GM12878 (cell line): ENCODE data around the gene LIN7B. TPM values are rescaled to one million over a fixed set of nuclear protein-coding genes. Genes with fewer than 3 reads are reported as not detected.

Source experiments
- ATAC-seq: fragments of 200-7000 bp; cut with Tn5 transposase; 3 replicates; pipeline ENCODE4 v1.9.1; 2020; ENCODE audit warnings: mild to moderate bottlenecking, moderate library complexity
- BruUV-seq: library from RNA; stranded (reverse); fragments of 400-500 nt; replicated peaks from 2 replicates; lab custom pipeline; 2021; lab: Mats Ljungman, UMichigan
- CTCF ChIA-PET: fragments of 300-600 bp; sonication (Branson Sonifier 250); formaldehyde crosslinking; extraction: SDS; loops from one replicate; lab custom pipeline; 2021; ENCODE audit warnings: inconsistent platforms; lab: Yijun Ruan, JAX
- POLR2A ChIA-PET: fragments of 350-600 bp; formaldehyde crosslinking; extraction: SDS; loops from one replicate; lab custom pipeline; 2021; ENCODE audit warnings: inconsistent platforms; lab: Charles Lee
- RAD21 ChIA-PET: fragments of 300-600 bp; sonication (Branson Sonifier 250); formaldehyde crosslinking; loops from one replicate; lab custom pipeline; 2023; ENCODE audit warnings: antibody characterized with exemption; ENCODE audit not compliant: unreplicated experiment; lab: Charles Lee
- SMC1A ChIA-PET: fragments of 300-600 bp; sonication (Branson Sonifier 250); formaldehyde crosslinking; loops from one replicate; lab custom pipeline; 2023; ENCODE audit not compliant: unreplicated experiment, uncharacterized antibody; lab: Charles Lee
- DNase-seq: peaks from one replicate; pipeline ENCODE4 v3.0.0-alpha.2; 2011; ENCODE audit warnings: low read depth, low spot score
- FAIRE-seq: peaks from 3 replicates; lab custom pipeline; 2011; peaks lifted over from hg19 to GRCh38; lab: Jason Lieb, UNC
- H2AFZ ChIP-seq: 2 replicates; pipeline ENCODE4 v1.6.0; 2011; ENCODE audit warnings: low read depth, low read length, control low read depth; ENCODE audit not compliant: control insufficient read depth
- H3K27ac ChIP-seq: 2 replicates; pipeline ENCODE4 v1.5.1; 2011; ENCODE audit warnings: control low read depth; ENCODE audit not compliant: control insufficient read depth, insufficient read depth
- H3K27me3 ChIP-seq, 2 experiments: replicated peaks in 1 of 2; 2 replicates each; pipeline versions ENCODE4 v1.6.0 to v1.6.1; 2011; ENCODE audit warnings: low read length in 1 of 2; ENCODE audit not compliant: control insufficient read depth in 2 of 2, insufficient read depth in 2 of 2
- H3K36me3 ChIP-seq, 2 experiments: 2 replicates each; pipeline ENCODE4 v1.5.1; 2011; ENCODE audit warnings: low read length in 1 of 2; ENCODE audit not compliant: control insufficient read depth in 2 of 2, insufficient read depth in 2 of 2
- H3K4me1 ChIP-seq: 2 replicates; pipeline ENCODE4 v1.6.1; 2011; ENCODE audit warnings: mild to moderate bottlenecking, low read length, moderate library complexity, mixed read lengths; ENCODE audit not compliant: control insufficient read depth, insufficient read depth
- H3K4me2 ChIP-seq: 2 replicates; pipeline ENCODE4 v1.6.0; 2011; ENCODE audit warnings: control low read depth; ENCODE audit not compliant: control insufficient read depth, insufficient read depth
- H3K4me3 ChIP-seq: fragments of 200-600 bp; sonication (generic); 2 replicates; pipeline ENCODE4 v1.5.1; 2016
- H3K79me2 ChIP-seq: 2 replicates; pipeline ENCODE4 v1.6.0; 2011; ENCODE audit warnings: low read length; ENCODE audit not compliant: control insufficient read depth, insufficient read depth
- H3K9ac ChIP-seq: 2 replicates; pipeline ENCODE4 v1.8.0; 2011; ENCODE audit warnings: low read length, control low read depth, mixed read lengths; ENCODE audit not compliant: control insufficient read depth, insufficient read depth
- H3K9me3 ChIP-seq: replicated peaks from 3 replicates; pipeline ENCODE4 v1.5.1; 2011; ENCODE audit warnings: mild to moderate bottlenecking, low read length; ENCODE audit not compliant: control insufficient read depth, insufficient read depth
- H4K20me1 ChIP-seq: 2 replicates; pipeline ENCODE4 v1.6.0; 2011; ENCODE audit not compliant: control insufficient read depth, insufficient read depth
- POLR2A ChIP-seq: IDR thresholded peaks from 2 replicates; pipeline ENCODE4 v1.6.1; 2011; ENCODE audit warnings: low read depth, mild to moderate bottlenecking, low read length
- ZNF274 ChIP-seq: IDR thresholded peaks from one replicate; pipeline ENCODE4 v1.8.0; 2011; ENCODE audit not compliant: insufficient read length, insufficient read depth
- WGBS: methylation state at CpG from one replicate; pipeline ENCODE4 v1.1.6; 2016; ENCODE audit warnings: low lambda C conversion rate; ENCODE audit not compliant: insufficient replicate concordance, insufficient coverage; ENCODE audit errors: missing lambda C conversion rate; 5-methylcytosine and 5-hydroxymethylcytosine counted together
- in situ Hi-C: fragments of 300-500 bp; cut with MboI; formaldehyde crosslinking; loops from 9 replicates; pipeline ENCODE4 v1.14.3; 2018; ENCODE audit warnings: mixed read lengths
- intact Hi-C: fragments of 100-400 bp; cut with micrococcal nuclease; formaldehyde crosslinking; loops from one replicate; pipeline ENCODE4 v1.14.2; 2022; ENCODE audit not compliant: unreplicated experiment
- polyA plus RNA-seq, 11 experiments: library from polyadenylated mRNA; depleted of rRNA in 4 of 11; unstranded in 6 of 11; stranded (reverse) in 5 of 11; fragments of >200 nt; fragmentation: Nextera tagmentation in 4 of 11; fragmentation: Illumina TruSeq in 1 of 11; extraction: Ambion mirVana in 4 of 11; extraction: Trizol in 1 of 11; gene quantifications; 1 replicate in 1 of 11; 2 replicates in 10 of 11; pipeline versions ENCODE4 v1.2.1 to v1.2.3, GENCODE V29; 2011 to 2016; ENCODE audit warnings: inconsistent platforms in 2 of 11, missing spikeins in 2 of 11, low read depth in 1 of 11
- total RNA-seq, 4 experiments: library from RNA; depleted of rRNA in 3 of 4; stranded (reverse); fragments of >200 nt in 3 of 4; fragmentation: Illumina TruSeq in 1 of 4; extraction: Trizol in 1 of 4; gene quantifications; 2 replicates each; pipeline versions ENCODE4 v1.2.1 to v1.2.3, GENCODE V29; 2013 to 2021

Gene LIN7B
- total and polyA plus RNA-seq, 10 of the 15 experiments (the other 5 are each of a cell fraction or from before 2014, with no cell fraction given): 0.15 to 3.5 (median 1.6) TPM; not detected in 2

GRCh38 chr19:49094505-49095482, 19.4 kb upstream of the LIN7B start:
- Histone ChIP-seq H3K27ac (no peak overlapping the region), H3K9ac (no peak overlapping the region), H3K9me3 (no peaks in the 10 kb centered on the region), H3K4me2 (no peak overlapping the region), H4K20me1 (peaks cover 7% of the 10 kb centered on the region; the same call in 1 of the 2 replicates), H3K4me3 (no peak overlapping the region), H2AFZ (no peak overlapping the region), H3K79me2 (peaks cover 8% of the 10 kb centered on the region), H3K27me3 (no peaks in the 10 kb centered on the region), H3K4me1 (no peaks in the 10 kb centered on the region; the same call in 1 of the 2 replicates), H3K36me3 (peaks cover 31 to 41% of the 10 kb centered on the region in 2 experiments)
- SMC1A ChIA-PET: no interaction called here
- intact Hi-C loops (no loop called here), in situ Hi-C loops (loop anchor here (5.0 kb wide), 1 partner anchor 113 kb away; no protein-coding TSS in a partner anchor)
- RAD21 ChIA-PET: no interaction called here
- FAIRE-seq (no peak), DNase-seq (no peak), ATAC-seq (no peak)
- POLR2A ChIA-PET: interaction anchor here (1.0 kb wide), 1 partner anchor 92 kb away, joined by 4 read pairs; no protein-coding TSS in a partner anchor
- no TSS peak for BruUV-seq
- CTCF ChIA-PET: interaction anchor here (0.6 to 2.1 kb wide), 5 partner anchors 11 to 250 kb away, joined by 3 to 10 read pairs (median 3); partner anchors contain the start of genes GYS1, LIN7B and RUVBL2
- TF ChIP-seq ZNF274: no peak
- peak; percentile 47; the same call in 1 of the 2 replicates for TF ChIP-seq POLR2A
- WGBS: 90% methylated on average over 23 of the region's 23 CpGs
